Thymus (tissue), 11 donors: ENCODE results near the gene INHBE. TPM values are rescaled to one million over a fixed set of nuclear protein-coding genes. Genes with fewer than 3 reads are reported as not detected.
A peak's percentile ranks its signal among the peaks of the same experiment; 100 is the strongest.
"Not testable (repeated sequence)": the region's sequence is repeated elsewhere in the genome, so short reads cannot be mapped to it uniquely, and the experiment has no call there.

Experiments used
- DNase-seq, 9 donors: peaks; one replicate each; pipeline ENCODE4 v3.0.0-alpha.2; 2013; ENCODE audit warnings: low spot score in 9 of 9, low read depth in 6 of 9, missing footprints in 1 of 9
- H3K27ac ChIP-seq, 2 donors: one replicate each; pipeline ENCODE4 v1.5.1; 2013; ENCODE audit warnings: control low read depth in 1 of 2, low read depth in 1 of 2, low read length in 1 of 2, mild to moderate bottlenecking in 1 of 2, moderate library complexity in 1 of 2
- H3K27me3 ChIP-seq, 2 donors: one replicate each; pipeline ENCODE4 v1.5.1; 2013; ENCODE audit warnings: low read length in 1 of 2; ENCODE audit not compliant: control insufficient read depth in 2 of 2, insufficient read depth in 1 of 2
- H3K36me3 ChIP-seq, 2 donors: one replicate each; pipeline ENCODE4 v1.5.1; 2013; ENCODE audit warnings: low read length in 1 of 2, mild to moderate bottlenecking in 1 of 2, moderate library complexity in 1 of 2; ENCODE audit not compliant: control insufficient read depth in 2 of 2, insufficient read depth in 2 of 2
- H3K4me1 ChIP-seq, 2 donors: one replicate each; pipeline ENCODE4 v1.5.1; 2013; ENCODE audit warnings: low read length in 2 of 2; ENCODE audit not compliant: control insufficient read depth in 2 of 2, insufficient read depth in 2 of 2
- H3K4me3 ChIP-seq, 2 donors: one replicate each; pipeline ENCODE4 v1.5.1; 2013; ENCODE audit warnings: low read length in 2 of 2, control low read depth in 1 of 2, mild to moderate bottlenecking in 1 of 2
- H3K9me3 ChIP-seq, 2 donors: one replicate each; pipeline ENCODE4 v1.5.1; 2013; ENCODE audit warnings: low read length in 1 of 2, mild to moderate bottlenecking in 1 of 2; ENCODE audit not compliant: control insufficient read depth in 2 of 2, insufficient read depth in 1 of 2
- WGBS: extraction: QIAGEN DNeasy Blood & Tissue Kit; methylation state at CpG from one replicate; pipeline ENCODE4 v1.1.7; 2013; 5-methylcytosine and 5-hydroxymethylcytosine counted together
- polyA plus RNA-seq: library from polyadenylated mRNA; stranded (reverse); fragments of 200-250 nt; gene quantifications from one replicate; pipeline ENCODE4 v1.2.3, GENCODE V29; 2013
- total RNA-seq: library from RNA; stranded (reverse); fragments of 120-200 nt; gene quantifications from one replicate; pipeline ENCODE4 v1.2.4, GENCODE V29; 2013
- donor health status: healthy.

Gene INHBE
- total and polyA plus RNA-seq, 2 donors = 0.09 to 0.14 TPM

GRCh38 chr12:57426948-57427347 lies 28.2 kb upstream of the INHBE start:
- H3K27me3 ChIP-seq, H3K27ac ChIP-seq, DNase-seq, H3K9me3 ChIP-seq, H3K4me3 ChIP-seq: not testable (repeated sequence)
- WGBS = 98% methylated on average over 10 of the region's 10 CpGs
- Histone ChIP-seq H3K36me3 (peaks cover 11 to 16% of the 10 kb centered on the region in 2 donors), H3K4me1 (peaks cover 5 to 14% of the 10 kb centered on the region in 2 donors)

- Histone ChIP-seq H3K36me3 (peaks cover 6 to 8% of the 10 kb centered on the region in 2 donors), H3K27me3 (no peaks in the 10 kb centered on the region), H3K4me3 (no peak overlapping the region), H3K27ac (no peak overlapping the region), H3K9me3 (no peaks in the 10 kb centered on the region), H3K4me1 (peaks cover 5 to 14% of the 10 kb centered on the region in 2 donors)
- WGBS = 93% methylated on average over 6 of the region's 6 CpGs
- DNase-seq = no peak
Observed at GRCh38 chr12:57428965-57429364, 26.1 kb upstream of the INHBE start.

- Histone ChIP-seq H3K9me3 (no peaks in the 10 kb centered on the region), H3K27ac (peak overlapping the region; percentile 83 to 92), H3K36me3 (peaks cover 6% of the 10 kb centered on the region in 2 donors), H3K4me1 (peaks cover 5 to 14% of the 10 kb centered on the region in 2 donors), H3K27me3 (no peaks in the 10 kb centered on the region), H3K4me3 (peak overlapping the region; percentile 59 to 96)
- DNase-seq = peak in 1 of 9 donors; percentile 19
- WGBS = 57% methylated on average over 9 of the region's 9 CpGs
Observed at GRCh38 chr12:57429473-57430111, 25.5 kb upstream of the INHBE start.

GRCh38 chr12:57430112-57430930 lies 24.8 kb upstream of the INHBE start:
- WGBS = under 1% methylated on average over 74 of the region's 74 CpGs
- peak overlapping the region; percentile 59 to 96 for H3K4me3 ChIP-seq
- no peaks in the 10 kb centered on the region for H3K9me3 ChIP-seq
- peak in 6 of 9 donors; percentile 33 to 60 (median 35) for DNase-seq
- no peaks in the 10 kb centered on the region for H3K27me3 ChIP-seq
- H3K27ac ChIP-seq = peak overlapping the region; percentile 83 to 92
- H3K36me3 ChIP-seq = peaks cover 5% of the 10 kb centered on the region in 2 donors
- peaks cover 5 to 21% of the 10 kb centered on the region in 2 donors for H3K4me1 ChIP-seq

GRCh38 chr12:57430931-57431566 lies 24.1 kb upstream of the INHBE start, which contains the start of gene R3HDM2:
Gene R3HDM2, minus strand, starts transcription at chr12:57431043. Its CDS starts 120,615 bp downstream, at chr12:57310428.
- Histone ChIP-seq H3K36me3 (peaks cover 0 to 3% of the 10 kb centered on the region in 2 donors), H3K9me3 (no peaks in the 10 kb centered on the region), H3K4me1 (peaks cover 5 to 25% of the 10 kb centered on the region in 2 donors), H3K4me3 (peak within 1 kb of the TSS; percentile 59 to 96), H3K27ac (peak within 1 kb of the TSS; percentile 83 to 92), H3K27me3 (no peaks in the 10 kb centered on the region)
- WGBS = 2% methylated on average over 41 of the region's 41 CpGs
- DNase-seq = peak; percentile 83 to 94 (median 87)

GRCh38 chr12:57431654-57432188 lies 23.4 kb upstream of the INHBE start:
- H3K9me3 ChIP-seq = no peaks in the 10 kb centered on the region
- no peaks in the 10 kb centered on the region for H3K27me3 ChIP-seq
- H3K36me3 ChIP-seq = peaks cover 0 to 3% of the 10 kb centered on the region in 2 donors
- peak overlapping the region in 1 of 2 donors; percentile 73 for H3K27ac ChIP-seq
- 97% methylated on average over 11 of the region's 11 CpGs for WGBS
- H3K4me3 ChIP-seq = peak overlapping the region; percentile 51 to 96
- H3K4me1 ChIP-seq = peaks cover 5 to 25% of the 10 kb centered on the region in 2 donors
- DNase-seq = no peak

GRCh38 chr12:57433370-57433769 lies 21.7 kb upstream of the INHBE start:
- Histone ChIP-seq H3K9me3 (no peaks in the 10 kb centered on the region), H3K36me3 (no peaks in the 10 kb centered on the region), H3K27me3 (no peaks in the 10 kb centered on the region), H3K27ac (no peak overlapping the region), H3K4me3 (no peak overlapping the region), H3K4me1 (peaks cover 5 to 22% of the 10 kb centered on the region in 2 donors)
- DNase-seq = no peak
- WGBS = 84% methylated on average over 3 of the region's 3 CpGs

GRCh38 chr12:57434517-57435223 lies 20.4 kb upstream of the INHBE start, which contains the start of gene INHBC:
Gene INHBC, plus strand, starts transcription at chr12:57434784. Its CDS starts 103 bp downstream, at chr12:57434887.
- no peaks in the 10 kb centered on the region for H3K36me3 ChIP-seq
- peaks cover 2 to 12% of the 10 kb centered on the region in 2 donors for H3K4me1 ChIP-seq
- no peak within 1 kb of the TSS for H3K4me3 ChIP-seq
- no peak within 1 kb of the TSS for H3K27ac ChIP-seq
- no peaks in the 10 kb centered on the region for H3K27me3 ChIP-seq
- 95% methylated on average over 8 of the region's 8 CpGs for WGBS
- H3K9me3 ChIP-seq = no peaks in the 10 kb centered on the region
- DNase-seq = no peak
